ENCODE results near the gene DPP3. TPM values are rescaled to one million over a fixed set of nuclear protein-coding genes. Genes with fewer than 3 reads are reported as not detected.

Gene DPP3
- total and polyA plus RNA-seq, 2 donors (not counting 1 experiment from before 2014, with no cell fraction given): 21.5 to 40.6 TPM

- ChIA-PET CTCF (interaction anchor here (0.6 kb wide), 1 partner anchor 934 kb away, joined by 3 read pairs; no protein-coding TSS in a partner anchor), POLR2A (interaction anchor here (1.0 kb wide), 1 partner anchor 30 kb away, joined by 3 read pairs; no protein-coding TSS in a partner anchor)
- Histone ChIP-seq H3K4me3 (ENCODE audit: control extremely low read depth in 1 of 5, extremely low read depth in 1 of 5, insufficient read depth in 1 of 5, low read depth in 2 of 5, low read length in 4 of 5) (no peak overlapping the region), H3K36me3 (replicated peaks in 1 of 2; ENCODE audit: control extremely low read depth in 1 of 2, control insufficient read depth in 1 of 2, extremely low read depth in 1 of 2, insufficient read depth in 2 of 2, low read length in 1 of 2) (peaks cover 0 to 54% of the 10 kb centered on the region in 2 experiments), H3K79me2 (ENCODE audit: control insufficient read depth, insufficient read depth, low read length) (no peaks in the 10 kb centered on the region), H3K4me1 (ENCODE audit: control insufficient read depth in 2 of 2, insufficient read depth in 2 of 2, low read length in 2 of 2) (no peaks in the 10 kb centered on the region), H2AFZ (ENCODE audit: insufficient read depth, low read depth, low read length, poor library complexity, severe bottlenecking) (no peak overlapping the region), H3K9me3 (ENCODE audit: control extremely low read depth in 1 of 3, control insufficient read depth in 2 of 3, insufficient read depth in 1 of 3, low read length in 2 of 3) (no peaks in the 10 kb centered on the region), H3K4me2 (replicated peaks; ENCODE audit: low read depth, low read length, poor library complexity, severe bottlenecking) (no peak overlapping the region), H3K27me3 (replicated peaks in 1 of 4; ENCODE audit: control extremely low read depth in 1 of 4, control insufficient read depth in 3 of 4, insufficient read depth in 4 of 4, low read length in 3 of 4) (no peaks in the 10 kb centered on the region), H4K20me1 (ENCODE audit: control insufficient read depth, insufficient read depth, low read length, poor library complexity, severe bottlenecking) (no peaks in the 10 kb centered on the region), H3K27ac (ENCODE audit: low read length in 2 of 2) (no peak overlapping the region), H3K9ac (ENCODE audit: low read length) (no peak overlapping the region)
- WGBS (ENCODE audit: insufficient coverage): 93% methylated on average over 7 of the region's 7 CpGs
- Mint-ChIP-seq H3K27me3 (no peaks in the 10 kb centered on the region), H3K27ac (no peak overlapping the region), H3K9me3 (ENCODE audit: insufficient read depth) (no peaks in the 10 kb centered on the region), H3K4me3 (no peak overlapping the region), H3K4me1 (no peaks in the 10 kb centered on the region)
- ATAC-seq (ENCODE audit: low read depth) (no peak), DNase-seq (no peak)
- intact Hi-C loops (cut with micrococcal nuclease): no loop called here
- TF ChIP-seq CTCF (IDR thresholded peaks at IDR 0.05) (no peak), EZH2 (IDR thresholded peaks at IDR 0.05; ENCODE audit: borderline replicate concordance, insufficient read depth, low read depth, low read length, poor library complexity, severe bottlenecking) (no peak)
Observed at GRCh38 chr11:66489636-66490035, 9.4 kb downstream of the DPP3 start.

DNA sequence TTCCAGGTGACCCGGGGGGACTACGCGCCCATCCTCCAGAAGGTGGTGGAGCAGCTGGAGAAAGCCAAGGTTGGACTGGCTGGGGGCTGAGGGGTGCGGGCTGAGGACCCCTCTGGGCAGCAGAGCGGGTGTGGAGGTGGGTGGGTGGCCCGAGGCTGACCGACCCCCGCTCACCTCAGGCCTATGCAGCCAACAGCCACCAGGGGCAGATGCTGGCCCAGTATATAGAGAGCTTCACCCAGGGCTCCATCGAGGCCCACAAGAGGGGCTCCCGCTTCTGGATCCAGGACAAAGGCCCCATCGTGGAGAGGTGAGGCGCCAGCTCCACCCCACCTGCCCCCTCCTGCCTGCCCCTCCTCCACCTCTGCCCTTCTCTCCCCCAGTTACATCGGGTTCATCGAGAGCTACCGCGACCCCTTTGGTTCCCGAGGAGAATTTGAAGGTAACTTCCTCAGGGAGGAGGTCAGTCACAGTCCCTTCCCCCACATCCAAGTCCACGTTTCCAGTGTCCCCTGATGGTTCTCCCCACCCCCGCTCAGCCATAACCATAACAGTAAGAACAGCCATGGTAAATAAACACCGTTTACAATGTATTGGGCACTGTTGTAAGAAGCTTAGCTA is 11.2 kb downstream of the DPP3 start:
- Mint-ChIP-seq H3K4me3 (no peak overlapping the region), H3K9me3 (ENCODE audit: insufficient read depth) (no peaks in the 10 kb centered on the region), H3K27ac (no peak overlapping the region), H3K4me1 (no peaks in the 10 kb centered on the region), H3K27me3 (no peaks in the 10 kb centered on the region)
- Histone ChIP-seq H3K36me3 (replicated peaks in 1 of 2; ENCODE audit: control extremely low read depth in 1 of 2, control insufficient read depth in 1 of 2, extremely low read depth in 1 of 2, insufficient read depth in 2 of 2, low read length in 1 of 2) (peaks cover 0 to 56% of the 10 kb centered on the region in 2 experiments), H3K4me1 (ENCODE audit: control insufficient read depth in 2 of 2, insufficient read depth in 2 of 2, low read length in 2 of 2) (no peaks in the 10 kb centered on the region), H2AFZ (ENCODE audit: insufficient read depth, low read depth, low read length, poor library complexity, severe bottlenecking) (no peak overlapping the region), H3K4me2 (replicated peaks; ENCODE audit: low read depth, low read length, poor library complexity, severe bottlenecking) (no peak overlapping the region), H3K79me2 (ENCODE audit: control insufficient read depth, insufficient read depth, low read length) (no peaks in the 10 kb centered on the region), H3K27ac (ENCODE audit: low read length in 2 of 2) (no peak overlapping the region), H3K9ac (ENCODE audit: low read length) (no peak overlapping the region), H4K20me1 (ENCODE audit: control insufficient read depth, insufficient read depth, low read length, poor library complexity, severe bottlenecking) (no peaks in the 10 kb centered on the region), H3K4me3 (ENCODE audit: control extremely low read depth in 1 of 5, extremely low read depth in 1 of 5, insufficient read depth in 1 of 5, low read depth in 2 of 5, low read length in 4 of 5) (no peak overlapping the region), H3K27me3 (replicated peaks in 1 of 4; ENCODE audit: control extremely low read depth in 1 of 4, control insufficient read depth in 3 of 4, insufficient read depth in 4 of 4, low read length in 3 of 4) (no peaks in the 10 kb centered on the region), H3K9me3 (ENCODE audit: control extremely low read depth in 1 of 3, control insufficient read depth in 2 of 3, insufficient read depth in 1 of 3, low read length in 2 of 3) (no peaks in the 10 kb centered on the region)
- TF ChIP-seq CTCF (IDR thresholded peaks at IDR 0.05) (no peak), EZH2 (IDR thresholded peaks at IDR 0.05; ENCODE audit: borderline replicate concordance, insufficient read depth, low read depth, low read length, poor library complexity, severe bottlenecking) (no peak)
- 96% methylated on average over 9 of the region's 20 CpGs for WGBS (ENCODE audit: insufficient coverage)
- POLR2A ChIA-PET: interaction anchor here (0.6 kb wide), 1 partner anchor 1180 kb away, joined by 5 read pairs; no protein-coding TSS in a partner anchor
- ATAC-seq (ENCODE audit: low read depth): no peak
- intact Hi-C loops (cut with micrococcal nuclease): no loop called here
- CTCF ChIA-PET: interaction anchor here (0.8 to 1.0 kb wide), 3 partner anchors 86 to 169 kb away, joined by 3 to 4 read pairs (median 3); no protein-coding TSS in a partner anchor
- DNase-seq: no peak

All from B cell (primary cell).